Suprapubic skin (tissue), 4 donors: ENCODE results near the gene GGCX. TPM values are rescaled to one million over a fixed set of nuclear protein-coding genes. Genes with fewer than 3 reads are reported as not detected.
A peak's percentile ranks its signal among the peaks of the same experiment; 100 is the strongest.

ENCODE experiments used
- DNase-seq, 2 donors: peaks; one replicate each; pipeline ENCODE4 v3.0.0-alpha.2; 2019; ENCODE audit warnings: low spot score in 2 of 2
- H3K27ac ChIP-seq: fragments of 200-600 bp; sonication (generic); one replicate; pipeline ENCODE4 v1.5.1; 2019
- H3K27me3 ChIP-seq: fragments of 200-600 bp; sonication (generic); one replicate; pipeline ENCODE4 v1.5.1; 2019
- H3K36me3 ChIP-seq: fragments of 200-600 bp; sonication (generic); one replicate; pipeline ENCODE4 v1.5.1; 2019
- H3K4me1 ChIP-seq: fragments of 200-600 bp; sonication (generic); one replicate; pipeline ENCODE4 v1.5.1; 2019
- H3K4me3 ChIP-seq: fragments of 200-600 bp; sonication (generic); one replicate; pipeline ENCODE4 v1.5.1; 2019; ENCODE audit warnings: mild to moderate bottlenecking
- H3K9me3 ChIP-seq: fragments of 200-600 bp; sonication (generic); one replicate; pipeline ENCODE4 v1.5.1; 2019
- EP300 ChIP-seq: sonication (generic); formaldehyde crosslinking; IDR thresholded peaks from one replicate; pipeline ENCODE4 v1.6.1; 2017; ENCODE audit warnings: antibody characterized with exemption
- POLR2A ChIP-seq, 2 donors: fragments of 450-650 bp; IDR thresholded peaks; one replicate each; pipeline ENCODE4 v1.6.1; 2017; ENCODE audit warnings: antibody characterized with exemption in 2 of 2, mild to moderate bottlenecking in 2 of 2, moderate library complexity in 2 of 2
- POLR2AphosphoS5 ChIP-seq, 3 donors: sonication (generic); formaldehyde crosslinking; IDR thresholded peaks; one replicate each; pipeline ENCODE4 v1.6.1; 2017; ENCODE audit warnings: antibody characterized with exemption in 3 of 3
- WGBS: methylation state at CpG from one replicate; pipeline ENCODE4 v1.1.5; 2018; 5-methylcytosine and 5-hydroxymethylcytosine counted together
- total RNA-seq, 4 donors: library from RNA; depleted of rRNA; stranded (reverse); fragments of >200 nt; gene quantifications; one replicate each; pipeline ENCODE4 v1.1.0, GENCODE V29; 2016
- TF ChIP-seq, protein P1 (sequence below), 2 donors: fragments of 200-600 bp in 1 of 2; fragments of 450-650 bp in 1 of 2; sonication (generic) in 1 of 2; IDR thresholded peaks; one replicate each; pipeline ENCODE4 v1.5.1; 2016 to 2019; ENCODE audit warnings: antibody characterized with exemption in 2 of 2, mild to moderate bottlenecking in 1 of 2, moderate library complexity in 1 of 2

GGCX gene
- total RNA-seq, 4 donors from 2014 or later: 23.2 to 38.9 (median 27.7) TPM

DNA sequence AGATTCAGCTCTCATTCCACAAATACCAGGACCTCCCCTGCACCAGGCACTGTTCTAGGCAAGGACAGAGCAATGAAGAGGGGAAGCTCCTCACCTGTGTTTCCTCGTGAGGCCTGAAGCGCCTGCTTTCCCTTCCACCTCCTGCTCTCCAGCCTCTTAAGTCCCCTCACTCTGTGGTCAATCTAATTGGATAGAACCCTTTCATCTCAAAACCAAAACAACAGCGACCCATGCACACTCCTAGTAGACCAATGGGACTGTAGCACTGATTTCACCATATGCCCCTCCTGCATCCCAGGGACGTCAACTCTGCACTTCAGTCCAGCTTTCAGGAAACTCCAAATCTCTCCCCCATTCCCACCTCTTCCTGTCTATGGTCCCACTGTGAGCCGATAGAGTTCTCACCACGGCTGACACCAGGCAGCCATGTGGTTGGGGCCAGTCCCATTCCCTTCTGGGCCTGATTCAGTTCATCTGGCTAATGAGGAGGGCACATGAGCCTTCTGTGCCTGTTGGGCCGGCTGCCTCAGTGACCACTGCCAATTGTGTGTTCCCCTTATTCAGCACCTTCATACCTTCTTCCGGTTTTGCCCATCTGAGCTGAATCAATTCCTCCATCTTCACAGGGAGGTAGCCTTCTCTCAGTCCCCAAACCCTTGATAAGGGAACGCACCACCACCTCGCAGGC is 55.6 kb downstream of the GGCX start:
- H3K4me1 ChIP-seq: peaks cover 31% of the 10 kb centered on the region

DNA sequence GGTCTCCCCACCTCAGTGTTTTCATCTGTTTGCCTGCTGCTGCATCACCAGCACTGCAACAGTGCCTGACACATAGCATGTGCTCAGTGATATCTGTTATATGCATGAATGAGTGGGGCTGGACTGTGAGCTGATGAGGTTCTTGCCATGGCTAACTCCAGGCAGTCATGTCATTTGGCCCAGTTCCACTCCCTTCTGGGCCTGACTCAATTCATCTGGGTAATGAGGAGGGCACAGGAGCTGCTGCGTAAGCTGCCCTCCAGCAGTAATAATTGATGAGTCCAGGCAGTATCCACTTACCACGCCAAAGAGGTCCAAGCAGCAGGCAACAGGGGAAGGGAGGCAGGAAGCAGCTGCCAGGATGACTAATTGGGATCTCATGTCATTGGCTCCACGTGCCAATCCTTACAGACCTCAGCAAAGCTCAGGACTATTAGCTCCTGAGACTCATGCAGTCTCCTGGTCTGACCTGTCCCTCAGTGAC is 56.5 kb downstream of the GGCX start:
- Histone ChIP-seq H3K27me3 (no peaks in the 10 kb centered on the region), H3K9me3 (no peaks in the 10 kb centered on the region), H3K36me3 (no peaks in the 10 kb centered on the region), H3K4me3 (no peak overlapping the region), H3K27ac (peak overlapping the region; percentile 67), H3K4me1 (peaks cover 34% of the 10 kb centered on the region)
- WGBS: 9% methylated on average over 3 of the region's 3 CpGs
- TF ChIP-seq POLR2A (IDR thresholded peaks at IDR 0.05) (no peak), EP300 (no peak), POLR2AphosphoS5 (IDR thresholded peaks at IDR 0.05) (peak in 2 of 3 donors; percentile 39 to 61)
- TF ChIP-seq, protein P1, sequence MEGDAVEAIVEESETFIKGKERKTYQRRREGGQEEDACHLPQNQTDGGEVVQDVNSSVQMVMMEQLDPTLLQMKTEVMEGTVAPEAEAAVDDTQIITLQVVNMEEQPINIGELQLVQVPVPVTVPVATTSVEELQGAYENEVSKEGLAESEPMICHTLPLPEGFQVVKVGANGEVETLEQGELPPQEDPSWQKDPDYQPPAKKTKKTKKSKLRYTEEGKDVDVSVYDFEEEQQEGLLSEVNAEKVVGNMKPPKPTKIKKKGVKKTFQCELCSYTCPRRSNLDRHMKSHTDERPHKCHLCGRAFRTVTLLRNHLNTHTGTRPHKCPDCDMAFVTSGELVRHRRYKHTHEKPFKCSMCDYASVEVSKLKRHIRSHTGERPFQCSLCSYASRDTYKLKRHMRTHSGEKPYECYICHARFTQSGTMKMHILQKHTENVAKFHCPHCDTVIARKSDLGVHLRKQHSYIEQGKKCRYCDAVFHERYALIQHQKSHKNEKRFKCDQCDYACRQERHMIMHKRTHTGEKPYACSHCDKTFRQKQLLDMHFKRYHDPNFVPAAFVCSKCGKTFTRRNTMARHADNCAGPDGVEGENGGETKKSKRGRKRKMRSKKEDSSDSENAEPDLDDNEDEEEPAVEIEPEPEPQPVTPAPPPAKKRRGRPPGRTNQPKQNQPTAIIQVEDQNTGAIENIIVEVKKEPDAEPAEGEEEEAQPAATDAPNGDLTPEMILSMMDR (IDR thresholded peaks at IDR 0.05): no peak
- DNase-seq: peak in 1 of 2 donors; percentile 83

More for the DNA sequence above, 55.6 kb downstream of the GGCX start:
- Histone ChIP-seq H3K9me3 (no peaks in the 10 kb centered on the region), H3K4me3 (no peak overlapping the region), H3K27me3 (no peaks in the 10 kb centered on the region), H3K36me3 (no peaks in the 10 kb centered on the region), H3K27ac (peak overlapping the region; percentile 67)
- TF ChIP-seq POLR2A (IDR thresholded peaks at IDR 0.05) (no peak), EP300 (no peak), POLR2AphosphoS5 (IDR thresholded peaks at IDR 0.05) (no peak)
- TF ChIP-seq, protein P1 (IDR thresholded peaks at IDR 0.05): no peak
- peak in 1 of 2 donors; percentile 61 for DNase-seq
- WGBS: 78% methylated on average over 10 of the region's 10 CpGs

DNA sequence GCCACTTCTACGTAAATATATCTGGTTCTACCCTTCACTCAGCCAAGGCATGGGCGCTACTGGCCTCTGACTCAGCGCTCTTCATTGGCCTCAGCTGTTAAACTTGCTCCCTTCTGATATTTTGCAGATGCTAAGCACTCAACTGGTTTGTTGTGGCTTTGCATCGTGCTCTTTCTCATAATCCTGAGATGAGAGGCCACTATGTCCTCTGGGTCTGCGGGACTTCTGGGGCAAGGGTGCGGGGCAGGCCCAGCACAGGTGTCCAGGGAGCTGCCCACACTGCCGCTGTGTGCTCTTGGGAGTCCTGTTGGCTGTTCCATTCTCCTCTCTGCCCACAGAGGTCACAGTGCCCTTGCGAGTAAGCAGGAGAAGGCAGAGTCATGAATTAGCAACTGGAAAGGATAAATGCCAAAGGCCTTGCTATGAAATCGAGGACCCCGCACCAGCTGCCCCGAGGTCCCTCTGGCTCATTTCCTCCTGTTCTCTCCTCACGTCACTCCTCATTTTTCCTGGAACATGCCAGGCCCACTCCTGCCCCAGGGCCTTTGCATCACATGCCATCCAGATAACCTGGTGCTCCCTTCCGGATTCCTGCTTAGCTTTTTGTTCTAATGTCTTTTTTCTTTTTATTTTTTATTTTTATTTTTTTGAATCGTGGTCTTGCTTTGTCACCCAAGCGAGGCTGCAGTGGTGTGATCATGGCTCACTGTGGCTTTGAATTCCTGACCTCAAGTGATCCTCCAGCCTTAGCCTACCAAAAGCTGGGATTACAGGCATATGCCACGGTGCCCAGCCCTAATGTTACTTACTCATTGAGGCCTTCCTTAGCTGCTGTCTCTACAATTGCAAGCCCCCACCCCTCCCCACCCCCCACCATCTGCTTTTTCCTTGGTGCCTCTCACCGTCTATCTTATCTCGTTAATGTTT is 57.2 kb downstream of the GGCX start:
- peak overlapping the region; percentile 67 for H3K27ac ChIP-seq
- H3K4me3 ChIP-seq: no peak overlapping the region
- DNase-seq: peak in 1 of 2 donors; percentile 51
- H3K9me3 ChIP-seq: no peaks in the 10 kb centered on the region
- H3K4me1 ChIP-seq: peaks cover 38% of the 10 kb centered on the region
- no peaks in the 10 kb centered on the region for H3K36me3 ChIP-seq
- no peaks in the 10 kb centered on the region for H3K27me3 ChIP-seq
- TF ChIP-seq EP300 (no peak), POLR2A (IDR thresholded peaks at IDR 0.05) (no peak), POLR2AphosphoS5 (IDR thresholded peaks at IDR 0.05) (no peak)
- TF ChIP-seq, protein P1 (IDR thresholded peaks at IDR 0.05): no peak
- WGBS: 62% methylated on average over 18 of the region's 18 CpGs

DNA sequence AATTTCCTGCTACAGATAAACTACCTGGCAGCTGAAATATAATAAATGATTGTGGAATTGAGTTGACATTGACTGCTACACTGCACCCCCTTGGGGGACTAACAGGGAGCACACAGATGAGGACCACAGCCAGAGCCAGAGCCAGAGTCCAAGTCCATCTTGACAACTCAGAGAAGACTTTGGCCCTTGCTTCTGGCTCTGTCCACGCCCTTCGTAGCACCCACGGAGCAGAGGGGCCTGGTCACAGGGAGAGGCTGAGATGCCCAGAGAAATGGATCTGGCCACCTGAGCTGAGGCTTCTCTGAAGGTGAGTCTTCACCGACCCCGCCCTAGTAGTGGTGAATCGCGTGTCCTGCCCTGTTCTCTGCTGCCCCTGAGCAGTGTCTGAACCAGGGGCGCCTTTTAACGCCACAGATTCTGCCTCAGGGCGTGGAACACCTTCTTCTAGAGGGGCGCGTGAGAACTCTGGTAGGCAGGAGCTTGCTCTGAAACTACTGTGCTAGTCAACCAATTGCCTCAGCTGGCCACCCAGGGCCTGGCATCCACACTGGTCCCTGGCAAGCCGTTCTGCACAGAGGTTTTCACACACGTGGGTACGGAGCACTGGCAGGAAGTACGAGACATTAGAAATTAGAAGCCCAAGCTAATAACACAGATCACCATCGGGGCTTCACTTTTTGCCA is 58.0 kb downstream of the GGCX start:
- Histone ChIP-seq H3K4me3 (no peak overlapping the region), H3K27ac (peak overlapping the region; percentile 67), H3K36me3 (no peaks in the 10 kb centered on the region), H3K4me1 (peaks cover 38% of the 10 kb centered on the region), H3K9me3 (no peaks in the 10 kb centered on the region), H3K27me3 (no peaks in the 10 kb centered on the region)
- DNase-seq: no peak
- WGBS: 55% methylated on average over 8 of the region's 17 CpGs
- TF ChIP-seq EP300 (no peak), POLR2AphosphoS5 (IDR thresholded peaks at IDR 0.05) (no peak), POLR2A (IDR thresholded peaks at IDR 0.05) (no peak)
- TF ChIP-seq, protein P1 (IDR thresholded peaks at IDR 0.05): no peak
